Stimulated activated CD8-positive, alpha-beta memory T cell treated with anti-CD3 and anti-CD28 coated beads, Interleukin-2, amount 100 ng/mL, for 48 hours (primary cell): ENCODE results near the gene HCAR2.
"Not testable (repeated sequence)": the region's sequence is repeated elsewhere in the genome, so short reads cannot be mapped to it uniquely, and the experiment has no call there.

Experiments used
- DNase-seq, 2 donors: peaks; one replicate each; pipeline ENCODE4 v3.0.0-alpha.2; 2020; ENCODE audit warnings: low read depth in 2 of 2

The HCAR2 gene

DNA sequence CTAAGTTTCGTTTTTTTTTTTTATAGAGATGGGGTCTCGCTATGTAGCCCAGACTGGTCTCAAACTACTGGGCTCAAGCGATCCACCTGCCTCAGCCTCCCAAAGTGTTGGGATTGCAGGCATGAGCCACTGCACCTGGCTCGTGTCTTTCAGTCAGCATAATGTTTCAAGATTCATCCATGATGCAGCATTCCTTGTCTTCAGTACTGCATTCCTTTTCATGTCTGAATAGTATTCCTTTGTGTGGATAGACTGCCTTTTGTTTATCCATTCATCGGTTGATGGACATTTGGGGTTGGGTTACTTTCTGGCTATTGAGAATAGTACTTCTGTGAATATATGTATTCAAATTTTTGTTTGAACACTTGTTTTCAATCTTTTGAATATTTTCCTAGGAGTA is 37.4 kb downstream of the HCAR2 start:
- DNase-seq: no peak

DNA sequence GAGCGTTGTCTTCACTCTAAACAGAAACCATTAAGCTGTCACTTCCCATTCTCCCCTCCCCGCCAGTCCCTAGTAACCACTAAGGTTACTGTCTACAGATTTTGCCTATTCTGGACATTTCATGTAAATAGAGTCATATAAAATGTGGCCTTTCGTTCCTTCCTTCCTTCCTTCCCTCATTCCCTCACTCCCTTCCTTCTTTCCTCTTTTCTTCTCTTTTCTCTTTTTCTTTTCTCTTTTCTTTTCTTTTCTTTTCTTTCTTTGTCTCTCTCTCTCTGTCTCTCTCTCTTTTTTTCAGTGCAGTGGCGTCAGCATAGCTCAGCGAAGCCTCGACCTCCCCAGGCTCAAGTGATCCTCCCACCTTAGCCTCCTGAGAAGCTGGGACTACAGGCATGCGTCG is 37.8 kb downstream of the HCAR2 start:
- no peak for DNase-seq

DNA sequence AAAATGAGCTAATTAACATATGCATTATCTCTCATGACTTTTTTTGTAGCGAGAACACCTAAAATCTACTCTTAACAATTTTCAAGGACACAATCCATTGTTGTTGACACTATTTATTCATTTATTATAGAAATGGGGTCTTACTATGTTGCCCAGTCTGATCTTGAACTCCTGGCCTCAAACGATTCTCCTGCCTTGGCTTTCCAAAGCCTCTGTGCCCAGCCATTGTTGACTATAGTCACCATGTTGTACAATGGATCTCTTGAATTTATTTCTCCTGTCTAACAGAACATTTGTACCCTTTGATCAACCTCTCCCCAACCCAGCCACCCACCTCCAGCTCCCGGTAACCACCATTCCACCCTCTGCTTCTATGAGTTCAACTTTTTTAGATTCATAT is 41.2 kb downstream of the HCAR2 start:
- no peak for DNase-seq

DNA sequence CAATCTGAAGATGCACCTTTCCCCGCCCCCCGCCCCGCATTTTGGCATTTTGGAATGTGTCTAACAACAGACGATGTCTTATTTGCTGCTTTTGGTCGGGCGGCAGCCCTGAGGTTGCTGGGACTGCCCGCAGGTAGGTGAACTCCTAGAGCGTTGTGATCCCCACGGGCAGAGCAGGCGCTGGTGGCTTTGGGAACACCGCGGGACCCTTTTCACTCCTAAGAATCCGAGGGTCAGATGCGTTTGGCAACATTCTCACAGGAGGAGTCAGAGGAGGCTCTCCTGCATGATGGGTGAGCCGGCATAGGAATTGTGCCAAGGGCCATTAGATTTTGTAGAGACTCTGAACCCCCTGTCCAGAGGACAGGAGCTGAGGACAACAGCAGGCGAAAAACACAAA is 41.9 kb downstream of the HCAR2 start:
- DNase-seq: no peak

DNA sequence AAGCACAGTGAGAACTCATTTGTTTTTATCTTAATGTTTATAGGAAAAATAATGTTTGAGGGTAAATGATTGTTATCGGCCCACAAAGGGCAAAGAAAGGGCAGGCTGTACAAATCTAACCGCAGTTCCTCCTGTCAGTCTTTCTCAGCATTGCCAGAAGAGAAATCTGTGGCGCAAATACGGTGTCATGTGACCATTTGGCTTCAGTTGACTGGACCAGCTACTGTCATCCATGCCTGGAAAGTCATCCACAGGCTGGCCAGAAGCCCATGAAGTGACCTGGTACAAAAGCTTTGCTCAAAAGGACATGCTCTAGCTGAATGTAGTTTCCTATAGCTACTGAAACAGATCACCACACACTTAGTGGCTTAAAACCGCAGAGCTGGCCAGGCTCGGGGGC is 43.6 kb downstream of the HCAR2 start:
- no peak for DNase-seq

DNA sequence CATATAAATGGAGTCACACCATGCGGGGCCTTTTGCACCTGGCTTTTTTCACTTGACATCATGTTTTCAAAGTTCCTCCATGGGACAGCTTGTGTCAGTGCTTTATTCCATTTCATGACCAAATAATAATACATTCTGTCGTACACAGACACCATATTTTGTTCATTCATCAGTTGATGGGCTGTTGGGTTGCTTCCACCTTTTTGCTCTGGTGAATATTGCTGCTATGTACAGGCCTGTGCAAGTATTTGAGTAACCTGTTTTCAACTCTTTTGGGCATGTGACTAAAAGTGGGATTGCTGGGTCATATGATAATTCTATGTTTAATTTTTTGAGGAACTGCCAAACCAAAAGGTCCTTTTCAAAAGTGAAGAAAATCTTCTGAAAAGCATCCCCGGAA is 46.9 kb downstream of the HCAR2 start:
- no peak for DNase-seq

DNA sequence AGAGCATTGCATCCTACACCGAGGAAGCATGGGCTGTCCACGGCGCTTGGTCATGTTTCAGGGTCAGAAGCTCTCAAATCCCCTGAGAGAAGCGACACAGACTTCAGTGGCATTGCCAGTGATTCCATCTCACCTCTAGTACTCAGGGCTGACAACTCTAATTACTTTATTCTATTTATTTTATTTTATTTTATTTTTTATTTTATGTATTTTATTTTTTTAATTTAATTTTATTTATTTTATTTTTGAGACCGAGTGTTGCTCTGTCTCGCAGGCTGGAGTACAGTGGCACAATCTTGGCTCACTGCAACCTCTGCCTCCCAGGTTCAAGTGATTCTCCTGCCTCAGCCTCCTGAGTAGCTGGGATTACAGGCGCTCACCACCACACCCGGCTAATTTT is 49.9 kb downstream of the HCAR2 start:
- DNase-seq: not testable (repeated sequence)

DNA sequence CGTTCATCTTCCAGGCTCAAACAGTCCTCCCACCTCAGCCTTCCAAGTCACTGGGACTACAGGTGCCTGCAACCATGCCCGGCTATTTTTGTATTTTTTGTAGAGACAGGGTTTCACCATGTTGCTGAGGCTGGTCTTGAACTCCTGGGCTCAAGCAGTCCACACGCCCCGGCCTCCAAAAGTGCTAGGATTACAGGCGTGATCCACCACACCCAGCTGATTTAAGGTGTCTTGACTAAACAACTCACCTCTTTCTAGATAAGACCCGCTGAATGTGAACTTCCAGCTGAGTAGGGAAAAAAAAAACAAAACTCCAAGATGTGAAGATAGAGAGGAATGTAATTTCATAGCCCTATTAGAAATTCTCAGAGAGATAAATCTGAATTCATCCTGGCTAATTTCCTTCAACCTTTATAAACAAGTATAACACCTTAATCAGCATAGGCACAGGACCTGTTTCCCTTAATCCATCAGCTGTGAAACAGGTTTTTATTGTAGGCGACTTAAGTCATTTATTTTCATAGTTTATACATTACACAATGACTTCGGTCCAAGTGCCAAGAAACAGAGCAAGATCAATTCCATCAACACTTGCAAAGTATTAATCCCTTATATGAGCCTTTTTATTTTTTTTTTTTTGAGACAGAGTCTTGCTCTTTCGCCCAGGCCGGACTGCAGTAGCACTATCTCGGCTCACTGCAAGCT is 51.5 kb downstream of the HCAR2 start:
- no peak for DNase-seq
